SU-DHL-6 (cell line): ENCODE measurements around the gene DOLK.

Source experiments
- H2AFZ ChIP-seq: fragments of 200-600 bp; sonication (generic); 2 replicates; pipeline ENCODE4 v1.6.1; 2014; ENCODE audit warnings: low read depth, mild to moderate bottlenecking, moderate library complexity, mixed read lengths, antibody characterized with exemption, low read length; ENCODE audit not compliant: severe bottlenecking
- H3F3A ChIP-seq: fragments of 200-600 bp; shearing (Covaris generic); 2 replicates; pipeline ENCODE4 v1.6.0; 2016; ENCODE audit warnings: antibody characterized with exemption, mild to moderate bottlenecking; ENCODE audit not compliant: insufficient read depth
- H3K27ac ChIP-seq: fragments of 200-600 bp; sonication (generic); 2 replicates; pipeline ENCODE4 v1.5.1; 2016; ENCODE audit warnings: low read depth, mild to moderate bottlenecking, low read length, moderate library complexity, mixed read lengths
- H3K27me3 ChIP-seq: fragments of 200-600 bp; sonication (generic), shearing (Covaris generic); 2 replicates; pipeline ENCODE4 v1.6.0; 2014; ENCODE audit warnings: mild to moderate bottlenecking, low read length
- H3K36me3 ChIP-seq: fragments of 200-600 bp; sonication (generic); 2 replicates; pipeline ENCODE4 v1.6.1; 2014; ENCODE audit warnings: mild to moderate bottlenecking, low read length, mixed read lengths
- H3K4me2 ChIP-seq: fragments of 300-600, 200-600 bp; shearing (Covaris generic), sonication (generic); 2 replicates; pipeline ENCODE4 v1.6.0; 2014; ENCODE audit warnings: low read length, low read depth, mild to moderate bottlenecking; ENCODE audit not compliant: poor library complexity, severe bottlenecking
- H3K4me3 ChIP-seq: fragments of 200-600 bp; sonication (generic); 2 replicates; pipeline ENCODE4 v1.5.1; 2014; ENCODE audit warnings: antibody characterized with exemption, low read length, mild to moderate bottlenecking, mixed read lengths; ENCODE audit not compliant: insufficient read depth, poor library complexity, severe bottlenecking
- H3K79me2 ChIP-seq: fragments of 200-600 bp; sonication (generic); 2 replicates; pipeline ENCODE4 v1.6.1; 2014; ENCODE audit warnings: mild to moderate bottlenecking, low read length, moderate library complexity; ENCODE audit not compliant: insufficient read depth
- H3K9ac ChIP-seq: fragments of 200-600 bp; sonication (generic); 2 replicates; pipeline ENCODE4 v1.7.0; 2014; ENCODE audit warnings: mild to moderate bottlenecking, low read length
- H3K9me2 ChIP-seq: fragments of 200-600 bp; sonication (generic); replicated peaks from 2 replicates; pipeline ENCODE4 v1.6.1; 2014; ENCODE audit warnings: low read length; ENCODE audit not compliant: insufficient read depth
- H3K9me3 ChIP-seq: fragments of 200-600 bp; sonication (generic); 2 replicates; pipeline ENCODE4 v1.6.1; 2014; ENCODE audit warnings: low read length, mixed read lengths; ENCODE audit not compliant: insufficient read depth
- H4K20me1 ChIP-seq: fragments of 200-600 bp; sonication (generic); 2 replicates; pipeline ENCODE4 v1.6.1; 2014; ENCODE audit warnings: low read depth, mild to moderate bottlenecking, antibody characterized with exemption, low read length, moderate library complexity, mixed read lengths
- CTCF ChIP-seq: fragments of 200-600 bp; sonication (generic); IDR thresholded peaks from one replicate; pipeline ENCODE4 v1.5.1; 2017; ENCODE audit warnings: antibody characterized with exemption, mild to moderate bottlenecking, low read length, moderate library complexity; ENCODE audit not compliant: insufficient read depth, poor library complexity, severe bottlenecking
- EZH2phosphoT487 ChIP-seq: fragments of 200-600 bp; sonication (generic), shearing (Covaris generic); conservative IDR thresholded peaks from 2 replicates; pipeline ENCODE4 v1.6.1; 2018; ENCODE audit warnings: mild to moderate bottlenecking, antibody characterized with exemption, low read length, moderate library complexity, mixed read lengths

Gene DOLK

GRCh38 chr9:128928624-128929023, 18.8 kb downstream of the DOLK start:
- Histone ChIP-seq H3K9ac (no peak overlapping the region), H3K4me2 (no peak overlapping the region), H3K27me3 (no peaks in the 10 kb centered on the region), H3K9me3 (no peaks in the 10 kb centered on the region), H3K27ac (no peak overlapping the region), H3K4me3 (no peak overlapping the region), H2AFZ (no peak overlapping the region), H3K36me3 (no peaks in the 10 kb centered on the region), H3K9me2 (no peaks in the 10 kb centered on the region), H3K79me2 (no peaks in the 10 kb centered on the region), H3F3A (peaks cover under 1% of the 10 kb centered on the region; the same call in 1 of the 2 replicates), H4K20me1 (no peaks in the 10 kb centered on the region)
- TF ChIP-seq EZH2phosphoT487 (no peak), CTCF (no peak)

DNA sequence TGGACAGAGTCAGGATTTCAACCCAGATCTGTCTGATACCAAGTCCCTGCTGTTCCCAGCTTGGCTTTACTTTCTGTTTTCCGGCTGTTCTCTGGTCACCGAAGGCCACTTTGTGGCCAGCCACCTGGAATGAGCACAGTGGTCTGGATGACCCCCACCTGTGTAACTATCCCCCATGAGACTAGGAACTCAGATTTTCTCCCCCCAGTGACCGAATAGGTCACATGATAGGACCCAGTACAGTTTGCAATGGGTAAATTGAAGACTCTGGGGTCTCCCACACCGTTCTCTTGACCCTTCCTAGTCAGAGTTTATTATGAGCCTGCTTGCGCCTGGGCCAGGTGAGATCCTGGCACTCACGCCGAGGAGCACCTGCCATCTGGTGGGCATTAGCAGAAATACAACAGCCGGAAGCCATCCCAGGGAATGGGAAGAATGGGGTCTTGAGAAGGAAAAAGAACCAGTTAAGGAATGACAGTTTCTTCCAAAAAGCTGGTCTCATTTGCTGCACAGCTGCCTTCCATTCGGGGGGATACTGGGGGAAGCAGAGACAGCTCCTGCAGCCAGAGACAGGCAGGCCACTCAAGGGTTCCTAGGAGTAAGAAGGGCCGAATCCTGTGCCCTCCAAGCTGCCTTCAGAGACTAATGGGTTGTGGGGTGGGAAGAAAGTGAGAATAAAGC, 19.5 kb downstream of the DOLK start:
- Histone ChIP-seq H3K27ac (no peak overlapping the region), H3K9me3 (no peaks in the 10 kb centered on the region), H3K4me3 (no peak overlapping the region), H2AFZ (peak overlapping the region; percentile 28), H3K9ac (peak overlapping the region; percentile 15; the same call in 1 of the 2 replicates), H3F3A (peaks cover 6% of the 10 kb centered on the region; the same call in 1 of the 2 replicates), H3K79me2 (no peaks in the 10 kb centered on the region), H3K9me2 (no peaks in the 10 kb centered on the region), H4K20me1 (no peaks in the 10 kb centered on the region), H3K36me3 (no peaks in the 10 kb centered on the region), H3K27me3 (no peaks in the 10 kb centered on the region), H3K4me2 (no peak overlapping the region)
- TF ChIP-seq CTCF, result peak; percentile 88
- TF ChIP-seq EZH2phosphoT487, result no peak

- no peaks in the 10 kb centered on the region for H3K9me2 ChIP-seq
- H3K27me3 ChIP-seq, result no peaks in the 10 kb centered on the region
- no peak for TF ChIP-seq CTCF
- TF ChIP-seq EZH2phosphoT487, result no peak
- H3K9me3 ChIP-seq, result no peaks in the 10 kb centered on the region
- no peaks in the 10 kb centered on the region for H4K20me1 ChIP-seq
- H2AFZ ChIP-seq, result no peak overlapping the region
- peaks cover 35% of the 10 kb centered on the region for H3F3A ChIP-seq
- no peak overlapping the region for H3K9ac ChIP-seq
- no peak overlapping the region for H3K4me2 ChIP-seq
- no peaks in the 10 kb centered on the region for H3K79me2 ChIP-seq
- H3K27ac ChIP-seq, result no peak overlapping the region
- H3K4me3 ChIP-seq, result no peak overlapping the region
- H3K36me3 ChIP-seq, result no peaks in the 10 kb centered on the region
These were observed 23.9 kb downstream of the DOLK start for GRCh38 chr9:128923493-128923883.
